Ascending aorta (tissue), 2 donors: ENCODE measurements around the gene LIN52. TPM values are rescaled to one million over a fixed set of nuclear protein-coding genes. Genes with fewer than 3 reads are reported as not detected.

Experiments used
- DNase-seq, 2 donors: peaks; one replicate each; pipeline ENCODE4 v3.0.0-alpha.2; 2019; ENCODE audit warnings: low spot score in 2 of 2
- H3K27ac ChIP-seq, 2 donors: fragments of 200-600 bp; sonication (generic); one replicate each; pipeline ENCODE4 v1.5.1; 2016 to 2017; ENCODE audit warnings: mild to moderate bottlenecking in 1 of 2
- H3K27me3 ChIP-seq: fragments of 200-600 bp; sonication (generic); one replicate; pipeline ENCODE4 v1.5.1; 2017
- H3K36me3 ChIP-seq, 2 donors: fragments of 200-600 bp; sonication (generic); one replicate each; pipeline ENCODE4 v1.5.1; 2016
- H3K4me1 ChIP-seq, 2 donors: fragments of 200-600 bp; sonication (generic); one replicate each; pipeline ENCODE4 v1.5.1; 2016 to 2017; ENCODE audit warnings: mild to moderate bottlenecking in 1 of 2
- H3K4me3 ChIP-seq, 2 donors: fragments of 200-600 bp; sonication (generic); one replicate each; pipeline ENCODE4 v1.5.1; 2016 to 2017; ENCODE audit warnings: mild to moderate bottlenecking in 1 of 2
- H3K9me3 ChIP-seq, 2 donors: fragments of 200-600 bp; sonication (generic); one replicate each; pipeline ENCODE4 v1.5.1; 2016
- intact Hi-C: fragments of 100-400 bp; cut with DNase I; formaldehyde crosslinking; loops from one replicate; pipeline ENCODE4 v1.15.1; 2023
- total RNA-seq: library from RNA; depleted of rRNA; stranded (reverse); fragments of >200 nt; gene quantifications from one replicate; pipeline ENCODE4 v1.1.0, GENCODE V29; 2016
- TF ChIP-seq, protein P1 (sequence below), 3 experiments: fragments of 200-600 bp in 2 of 3; fragments of 450-650 bp in 1 of 3; sonication (generic) in 2 of 3; IDR thresholded peaks; one replicate each; pipeline ENCODE4 v1.5.1; 2016 to 2019; ENCODE audit warnings: antibody characterized with exemption in 3 of 3, mild to moderate bottlenecking in 1 of 3, moderate library complexity in 1 of 3

The LIN52 gene
- total RNA-seq = 1.1 TPM

GRCh38 chr14:74084277-74085046, at the start of gene LIN52, which contains the start of gene ALDH6A1:
Gene LIN52, plus strand, starts transcription at chr14:74084956. Its CDS starts 19 bp downstream, at chr14:74084975.
Gene ALDH6A1, minus strand, starts transcription at chr14:74084453. Its CDS starts 59 bp downstream, at chr14:74084394.
- DNase-seq = peak; percentile 100
- TF ChIP-seq, protein P1, sequence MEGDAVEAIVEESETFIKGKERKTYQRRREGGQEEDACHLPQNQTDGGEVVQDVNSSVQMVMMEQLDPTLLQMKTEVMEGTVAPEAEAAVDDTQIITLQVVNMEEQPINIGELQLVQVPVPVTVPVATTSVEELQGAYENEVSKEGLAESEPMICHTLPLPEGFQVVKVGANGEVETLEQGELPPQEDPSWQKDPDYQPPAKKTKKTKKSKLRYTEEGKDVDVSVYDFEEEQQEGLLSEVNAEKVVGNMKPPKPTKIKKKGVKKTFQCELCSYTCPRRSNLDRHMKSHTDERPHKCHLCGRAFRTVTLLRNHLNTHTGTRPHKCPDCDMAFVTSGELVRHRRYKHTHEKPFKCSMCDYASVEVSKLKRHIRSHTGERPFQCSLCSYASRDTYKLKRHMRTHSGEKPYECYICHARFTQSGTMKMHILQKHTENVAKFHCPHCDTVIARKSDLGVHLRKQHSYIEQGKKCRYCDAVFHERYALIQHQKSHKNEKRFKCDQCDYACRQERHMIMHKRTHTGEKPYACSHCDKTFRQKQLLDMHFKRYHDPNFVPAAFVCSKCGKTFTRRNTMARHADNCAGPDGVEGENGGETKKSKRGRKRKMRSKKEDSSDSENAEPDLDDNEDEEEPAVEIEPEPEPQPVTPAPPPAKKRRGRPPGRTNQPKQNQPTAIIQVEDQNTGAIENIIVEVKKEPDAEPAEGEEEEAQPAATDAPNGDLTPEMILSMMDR (IDR thresholded peaks at IDR 0.05) = no peak
- intact Hi-C loops = loop anchor here (1.0 to 10.0 kb wide), 5 partner anchors 65 to 410 kb away; partner anchors contain the start of genes BBOF1, COQ6, ENTPD5 and FAM161B
- Histone ChIP-seq H3K4me3 (peak within 1 kb of the TSS; percentile 68 to 96), H3K36me3 (no peaks in the 10 kb centered on the region), H3K27me3 (no peaks in the 10 kb centered on the region), H3K9me3 (no peaks in the 10 kb centered on the region), H3K4me1 (peaks cover 0 to 16% of the 10 kb centered on the region in 2 donors), H3K27ac (peak within 1 kb of the TSS; percentile 81 to 92)

GRCh38 chr14:74035556-74035955, 49.2 kb upstream of the LIN52 start:
- DNase-seq = no peak
- no peaks in the 10 kb centered on the region for H3K36me3 ChIP-seq
- intact Hi-C loops = no loop called here
- H3K4me3 ChIP-seq = no peak overlapping the region
- TF ChIP-seq, protein P1 (IDR thresholded peaks at IDR 0.05) = no peak
- no peaks in the 10 kb centered on the region for H3K9me3 ChIP-seq
- no peak overlapping the region for H3K27ac ChIP-seq
- H3K27me3 ChIP-seq = no peaks in the 10 kb centered on the region
- no peaks in the 10 kb centered on the region for H3K4me1 ChIP-seq

- TF ChIP-seq, protein P1 (IDR thresholded peaks at IDR 0.05) = peak; percentile 43 to 66 (median 63)
- no peak overlapping the region for H3K4me3 ChIP-seq
- no peaks in the 10 kb centered on the region for H3K9me3 ChIP-seq
- H3K36me3 ChIP-seq = no peaks in the 10 kb centered on the region
- no peak overlapping the region for H3K27ac ChIP-seq
- no peak for DNase-seq
- H3K4me1 ChIP-seq = no peaks in the 10 kb centered on the region
- intact Hi-C loops = no loop called here
- H3K27me3 ChIP-seq = no peaks in the 10 kb centered on the region
These were observed 46.5 kb upstream of the LIN52 start for GRCh38 chr14:74038020-74038859.

DNA sequence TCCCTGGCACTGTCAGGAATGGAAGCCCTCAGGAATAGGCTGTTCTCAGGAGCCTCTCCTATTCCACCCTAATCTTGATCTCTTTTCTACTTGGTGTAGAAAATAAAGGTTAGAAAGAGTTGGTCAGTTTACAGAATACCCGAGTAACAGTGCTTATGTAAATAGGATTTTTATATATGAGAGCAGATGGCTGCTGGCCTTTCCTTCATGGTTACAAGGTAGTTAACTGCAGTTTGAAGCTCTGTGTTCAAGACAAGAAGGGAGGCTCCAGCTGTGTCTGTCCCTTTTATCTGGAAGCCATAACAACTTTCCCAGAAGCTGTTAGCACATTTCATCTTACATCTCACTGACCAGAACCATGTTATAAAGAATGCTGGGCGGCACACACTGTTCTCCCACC, 42.5 kb upstream of the LIN52 start:
- Histone ChIP-seq H3K36me3 (no peaks in the 10 kb centered on the region), H3K4me3 (no peak overlapping the region), H3K27ac (no peak overlapping the region), H3K9me3 (no peaks in the 10 kb centered on the region), H3K4me1 (no peaks in the 10 kb centered on the region), H3K27me3 (no peaks in the 10 kb centered on the region)
- no peak for DNase-seq
- TF ChIP-seq, protein P1 (IDR thresholded peaks at IDR 0.05) = no peak
- intact Hi-C loops = no loop called here

GRCh38 chr14:74045522-74045921, 39.2 kb upstream of the LIN52 start:
- Histone ChIP-seq H3K9me3 (no peaks in the 10 kb centered on the region), H3K4me3 (no peak overlapping the region), H3K27ac (no peak overlapping the region), H3K27me3 (no peaks in the 10 kb centered on the region), H3K4me1 (no peaks in the 10 kb centered on the region), H3K36me3 (no peaks in the 10 kb centered on the region)
- DNase-seq = no peak
- intact Hi-C loops = no loop called here
- TF ChIP-seq, protein P1 (IDR thresholded peaks at IDR 0.05) = no peak
